Nephron progenitor cell (in vitro differentiated cells): Measurements from ENCODE around the gene ZKSCAN2.

Source experiments
- DNase-seq: peaks from one replicate; pipeline ENCODE4 v3.0.0; 2021
- H3K27ac Mint-ChIP-seq: 2 replicates; pipeline ENCODE4 v1.8.0; 2021; ENCODE audit warnings: mild to moderate bottlenecking, moderate library complexity, mixed read lengths
- H3K27me3 Mint-ChIP-seq: 2 replicates; pipeline ENCODE4 v1.8.0; 2021; ENCODE audit warnings: mild to moderate bottlenecking, low read depth, mixed read lengths; ENCODE audit not compliant: poor library complexity
- H3K36me3 Mint-ChIP-seq: 2 replicates; pipeline ENCODE4 v1.8.0; 2021; ENCODE audit warnings: low read depth, mixed read lengths
- H3K4me1 Mint-ChIP-seq: 2 replicates; pipeline ENCODE4 v1.8.0; 2021; ENCODE audit warnings: mixed read lengths
- H3K4me3 Mint-ChIP-seq: 2 replicates; pipeline ENCODE4 v1.8.0; 2021; ENCODE audit warnings: mild to moderate bottlenecking, moderate library complexity, mixed read lengths
- H3K9me3 Mint-ChIP-seq: 2 replicates; pipeline ENCODE4 v1.8.0; 2021; ENCODE audit warnings: mild to moderate bottlenecking, moderate library complexity, mixed read lengths
- CTCF ChIP-seq: fragments of 200-600 bp; sonication (generic); IDR thresholded peaks from 2 replicates; pipeline ENCODE4 v1.5.0; 2021; ENCODE audit warnings: antibody characterized with exemption

Gene ZKSCAN2

GRCh38 chr16:25212636-25213035 lies 45.0 kb downstream of the ZKSCAN2 start:
- TF ChIP-seq CTCF, result no peak
- no peak overlapping the region for H3K4me3 Mint-ChIP-seq
- no peak for DNase-seq
- H3K27me3 Mint-ChIP-seq, result peaks cover 13% of the 10 kb centered on the region
- H3K4me1 Mint-ChIP-seq, result no peaks in the 10 kb centered on the region
- H3K9me3 Mint-ChIP-seq, result no peaks in the 10 kb centered on the region
- no peak overlapping the region for H3K27ac Mint-ChIP-seq
- H3K36me3 Mint-ChIP-seq, result no peaks in the 10 kb centered on the region

GRCh38 chr16:25210758-25211157 lies 46.9 kb downstream of the ZKSCAN2 start:
- Mint-ChIP-seq H3K27me3 (peaks cover 6% of the 10 kb centered on the region), H3K4me1 (no peaks in the 10 kb centered on the region), H3K4me3 (no peak overlapping the region), H3K9me3 (no peaks in the 10 kb centered on the region), H3K36me3 (no peaks in the 10 kb centered on the region), H3K27ac (no peak overlapping the region)
- DNase-seq, result no peak
- no peak for TF ChIP-seq CTCF

- Mint-ChIP-seq H3K4me3 (no peak overlapping the region), H3K27me3 (no peaks in the 10 kb centered on the region), H3K9me3 (no peaks in the 10 kb centered on the region), H3K36me3 (no peaks in the 10 kb centered on the region), H3K27ac (no peak overlapping the region), H3K4me1 (peaks cover 6% of the 10 kb centered on the region)
- DNase-seq, result no peak
- no peak for TF ChIP-seq CTCF
Observed at GRCh38 chr16:25199457-25199856, 58.2 kb downstream of the ZKSCAN2 start.

GRCh38 chr16:25198021-25198420 lies 59.6 kb downstream of the ZKSCAN2 start:
- Mint-ChIP-seq H3K36me3 (no peaks in the 10 kb centered on the region), H3K27ac (no peak overlapping the region), H3K9me3 (no peaks in the 10 kb centered on the region), H3K27me3 (no peaks in the 10 kb centered on the region), H3K4me3 (no peak overlapping the region), H3K4me1 (peaks cover 9% of the 10 kb centered on the region)
- no peak for DNase-seq
- TF ChIP-seq CTCF, result no peak

- no peaks in the 10 kb centered on the region for H3K9me3 Mint-ChIP-seq
- no peaks in the 10 kb centered on the region for H3K36me3 Mint-ChIP-seq
- no peak for DNase-seq
- TF ChIP-seq CTCF, result no peak
- peaks cover 21% of the 10 kb centered on the region for H3K4me1 Mint-ChIP-seq
- H3K27me3 Mint-ChIP-seq, result peaks cover 3% of the 10 kb centered on the region
- H3K27ac Mint-ChIP-seq, result peak overlapping the region; percentile 21
- no peak overlapping the region for H3K4me3 Mint-ChIP-seq
Observed at GRCh38 chr16:25194273-25194878, 63.3 kb downstream of the ZKSCAN2 start.

DNA sequence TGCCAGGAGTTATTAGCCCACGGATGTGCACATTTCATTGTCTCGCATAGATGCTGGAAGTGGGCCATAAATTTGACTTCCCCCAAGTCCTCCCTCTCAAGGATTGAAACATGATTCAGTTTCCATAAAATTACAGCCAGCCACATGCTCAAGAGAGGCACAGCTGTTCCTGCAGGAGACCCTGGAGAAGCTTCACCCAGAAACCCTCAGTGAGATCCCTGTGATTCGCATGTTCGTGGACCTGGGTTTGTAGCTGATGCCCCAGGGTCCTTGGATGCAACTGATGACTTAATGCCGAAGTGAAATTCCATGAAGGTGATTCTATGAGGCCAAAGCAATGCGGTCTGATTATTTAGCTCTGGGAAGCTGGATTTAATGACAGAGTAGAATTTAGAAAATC lies 65.5 kb downstream of the ZKSCAN2 start:
- no peak for TF ChIP-seq CTCF
- H3K36me3 Mint-ChIP-seq, result no peaks in the 10 kb centered on the region
- H3K9me3 Mint-ChIP-seq, result no peaks in the 10 kb centered on the region
- H3K4me3 Mint-ChIP-seq, result no peak overlapping the region
- no peak overlapping the region for H3K27ac Mint-ChIP-seq
- H3K27me3 Mint-ChIP-seq, result peaks cover 3% of the 10 kb centered on the region
- no peak for DNase-seq
- peaks cover 21% of the 10 kb centered on the region for H3K4me1 Mint-ChIP-seq
